Transverse colon (tissue), 4 donors: Measurements from ENCODE around the gene HES5.

Experiments used
- POLR2A ChIP-seq: fragments of 450-650 bp; IDR thresholded peaks from one replicate; pipeline ENCODE4 v1.6.1; 2016; ENCODE audit warnings: antibody characterized with exemption, mild to moderate bottlenecking, moderate library complexity
- POLR2AphosphoS5 ChIP-seq, 3 donors: sonication (generic); formaldehyde crosslinking; IDR thresholded peaks; one replicate each; pipeline ENCODE4 v1.6.1; 2016; ENCODE audit warnings: antibody characterized with exemption in 3 of 3
- TF ChIP-seq, protein P1 (sequence below), 5 experiments: fragments of 200-600 bp in 3 of 5; fragments of 450-650 bp in 2 of 5; sonication (generic) in 3 of 5; IDR thresholded peaks; 1 replicate in 2 of 5; 2 replicates in 3 of 5; pipeline ENCODE4 v1.5.1; 2016 to 2017; ENCODE audit warnings: antibody characterized with exemption in 5 of 5, inconsistent platforms in 3 of 5, mild to moderate bottlenecking in 2 of 5, moderate library complexity in 1 of 5

GRCh38 chr1:2561898-2562895, 32.1 kb upstream of the HES5 start:
- TF ChIP-seq, protein P1, sequence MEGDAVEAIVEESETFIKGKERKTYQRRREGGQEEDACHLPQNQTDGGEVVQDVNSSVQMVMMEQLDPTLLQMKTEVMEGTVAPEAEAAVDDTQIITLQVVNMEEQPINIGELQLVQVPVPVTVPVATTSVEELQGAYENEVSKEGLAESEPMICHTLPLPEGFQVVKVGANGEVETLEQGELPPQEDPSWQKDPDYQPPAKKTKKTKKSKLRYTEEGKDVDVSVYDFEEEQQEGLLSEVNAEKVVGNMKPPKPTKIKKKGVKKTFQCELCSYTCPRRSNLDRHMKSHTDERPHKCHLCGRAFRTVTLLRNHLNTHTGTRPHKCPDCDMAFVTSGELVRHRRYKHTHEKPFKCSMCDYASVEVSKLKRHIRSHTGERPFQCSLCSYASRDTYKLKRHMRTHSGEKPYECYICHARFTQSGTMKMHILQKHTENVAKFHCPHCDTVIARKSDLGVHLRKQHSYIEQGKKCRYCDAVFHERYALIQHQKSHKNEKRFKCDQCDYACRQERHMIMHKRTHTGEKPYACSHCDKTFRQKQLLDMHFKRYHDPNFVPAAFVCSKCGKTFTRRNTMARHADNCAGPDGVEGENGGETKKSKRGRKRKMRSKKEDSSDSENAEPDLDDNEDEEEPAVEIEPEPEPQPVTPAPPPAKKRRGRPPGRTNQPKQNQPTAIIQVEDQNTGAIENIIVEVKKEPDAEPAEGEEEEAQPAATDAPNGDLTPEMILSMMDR (IDR thresholded peaks at IDR 0.05): peak in 4 of 5 experiments; percentile 41 to 65 (median 49)
- no peak for TF ChIP-seq POLR2A
- no peak for TF ChIP-seq POLR2AphosphoS5 (IDR thresholded peaks at IDR 0.05)
